HG03442 (cell line): ENCODE data around the gene ZAP70.
"Not testable (repeated sequence)": the region's sequence is repeated elsewhere in the genome, so short reads cannot be mapped to it uniquely, and the experiment has no call there.

ENCODE experiments used
- ATAC-seq: cut with Tn5 transposase; IDR thresholded peaks from one replicate; pipeline ENCODE4 v1.9.1; 2021; ENCODE audit warnings: mild to moderate bottlenecking, moderate library complexity; ENCODE audit not compliant: unreplicated experiment

ZAP70 gene

DNA sequence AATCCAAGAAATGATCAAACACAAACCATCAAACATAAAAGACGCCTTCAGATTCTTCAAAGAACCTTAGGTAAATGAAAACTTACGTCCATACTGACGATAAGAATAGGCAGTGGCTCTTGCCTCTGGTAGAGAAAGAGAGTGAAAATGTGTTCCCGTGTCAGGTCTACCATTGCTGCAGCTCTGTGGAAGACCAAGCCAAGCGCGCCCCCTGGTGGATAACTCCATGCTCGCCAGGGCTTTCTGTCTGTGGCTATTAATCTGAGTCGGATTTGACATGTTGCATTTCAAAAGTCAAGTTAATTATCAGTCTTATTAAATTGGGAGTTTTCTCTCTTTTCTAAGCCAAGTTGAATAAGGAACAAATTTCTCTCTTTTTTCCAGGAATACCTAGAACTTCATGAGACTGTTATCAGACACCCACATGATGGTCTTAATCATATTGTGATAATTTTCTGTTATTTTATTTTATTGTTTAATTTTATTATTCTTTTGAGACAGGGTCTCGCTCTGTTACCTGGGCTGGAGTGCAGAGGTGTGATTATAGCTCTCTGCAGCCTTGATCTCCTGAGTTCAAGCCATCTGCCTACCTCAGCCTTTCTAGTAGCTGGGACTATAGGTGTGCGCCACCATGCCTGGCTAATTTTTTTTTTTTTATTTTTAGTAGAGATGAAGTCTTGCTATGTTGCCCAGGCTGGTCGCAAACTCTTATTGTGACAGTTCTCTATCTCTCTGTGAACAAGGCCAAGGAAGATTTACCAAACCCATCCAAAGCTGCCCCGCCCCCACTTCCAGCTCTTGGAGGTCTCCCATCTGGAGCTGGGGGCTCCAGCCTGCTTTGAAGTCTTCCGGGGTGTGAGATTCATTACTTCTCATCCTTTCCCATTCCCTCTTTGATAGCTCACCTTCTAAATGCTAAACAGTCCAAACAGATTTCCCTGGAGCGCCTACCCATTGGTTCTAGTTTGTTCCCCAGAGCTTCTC, 15.8 kb upstream of the ZAP70 start:
- peak; percentile 55 for ATAC-seq

- no peak for ATAC-seq
These were observed 14.8 kb upstream of the ZAP70 start for GRCh38 chr2:97698530-97698929.

DNA sequence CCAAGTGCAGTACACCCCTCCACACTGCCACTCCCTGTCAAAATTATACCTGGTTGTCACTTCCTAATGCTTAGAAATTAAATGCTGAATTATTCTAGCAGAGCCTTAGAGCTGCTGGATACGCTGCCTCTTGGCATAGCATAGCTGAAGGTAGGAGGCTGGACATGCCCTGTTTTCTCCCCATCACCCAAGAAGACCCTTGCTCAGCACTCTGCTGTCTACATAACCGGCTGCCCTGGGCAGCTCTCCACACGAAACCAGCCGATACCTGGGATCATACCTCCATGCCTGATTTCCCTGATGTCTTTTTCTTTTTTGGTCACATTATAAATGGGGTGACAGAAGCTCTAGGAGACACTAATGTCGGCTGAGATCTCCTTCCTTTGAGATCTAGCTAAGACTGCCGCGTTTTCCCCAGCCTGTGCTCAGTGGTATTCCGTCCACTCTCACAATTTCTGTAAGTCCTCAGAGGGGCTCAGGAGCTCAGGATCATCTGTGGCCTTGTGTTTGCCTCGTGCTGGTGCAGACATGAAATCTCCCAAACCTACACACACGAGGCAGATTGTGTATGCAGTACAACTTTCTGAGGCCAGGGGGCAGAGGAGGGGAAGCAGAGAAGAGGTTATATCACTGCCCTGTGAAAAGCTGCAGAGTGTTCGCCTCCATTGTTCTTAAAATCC, 13.5 kb upstream of the ZAP70 start:
- peak; percentile 52 for ATAC-seq

DNA sequence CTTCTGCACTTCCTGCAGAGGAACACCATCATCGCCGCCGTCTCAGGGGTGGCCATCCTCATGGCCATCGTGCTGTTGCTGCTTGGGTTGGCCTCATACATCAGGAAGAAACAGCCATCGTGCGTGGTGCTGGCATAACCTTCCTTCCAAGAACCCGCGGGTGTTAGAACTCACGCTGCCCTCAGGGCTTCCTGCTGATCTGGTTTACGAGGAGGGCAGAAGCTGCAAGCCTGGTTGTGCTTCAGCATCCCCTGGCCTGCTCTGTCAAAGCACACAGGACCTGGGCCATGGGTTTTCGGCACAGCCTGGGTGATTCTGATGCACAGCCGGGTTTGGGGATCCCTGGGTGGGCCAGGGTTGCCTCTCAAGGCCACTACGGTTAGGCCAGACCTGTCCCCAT, 12.2 kb upstream of the ZAP70 start:
- no peak for ATAC-seq

DNA sequence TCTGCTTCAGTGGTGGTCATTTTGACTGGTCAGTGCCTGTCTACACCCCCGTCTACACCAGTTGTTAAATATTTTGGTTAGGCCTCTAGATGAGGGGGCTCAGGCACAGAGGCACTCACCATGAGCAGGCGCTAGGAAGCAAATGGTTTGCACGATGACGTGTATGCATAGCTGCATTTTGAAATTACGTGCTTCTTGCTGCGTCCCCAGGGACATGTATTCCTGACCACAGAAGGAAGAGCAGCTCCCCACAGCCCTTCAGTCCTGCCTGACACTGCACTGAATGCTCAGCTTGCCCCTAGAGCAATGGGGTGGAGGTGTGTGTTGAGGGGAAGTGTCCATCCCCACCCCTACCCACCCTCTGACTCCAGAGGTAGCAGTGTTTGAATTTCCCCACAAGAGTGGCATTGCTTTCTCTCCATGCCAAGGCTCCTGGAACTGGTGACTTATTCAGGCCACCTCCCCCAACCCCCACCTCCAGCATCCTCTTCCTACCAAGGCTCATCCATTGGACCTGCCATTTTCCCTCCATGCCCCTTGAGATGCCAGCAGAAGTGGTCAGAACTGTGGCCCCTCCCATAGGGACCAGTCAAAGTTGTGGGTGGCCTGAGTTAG, 11.4 kb upstream of the ZAP70 start:
- no peak for ATAC-seq

DNA sequence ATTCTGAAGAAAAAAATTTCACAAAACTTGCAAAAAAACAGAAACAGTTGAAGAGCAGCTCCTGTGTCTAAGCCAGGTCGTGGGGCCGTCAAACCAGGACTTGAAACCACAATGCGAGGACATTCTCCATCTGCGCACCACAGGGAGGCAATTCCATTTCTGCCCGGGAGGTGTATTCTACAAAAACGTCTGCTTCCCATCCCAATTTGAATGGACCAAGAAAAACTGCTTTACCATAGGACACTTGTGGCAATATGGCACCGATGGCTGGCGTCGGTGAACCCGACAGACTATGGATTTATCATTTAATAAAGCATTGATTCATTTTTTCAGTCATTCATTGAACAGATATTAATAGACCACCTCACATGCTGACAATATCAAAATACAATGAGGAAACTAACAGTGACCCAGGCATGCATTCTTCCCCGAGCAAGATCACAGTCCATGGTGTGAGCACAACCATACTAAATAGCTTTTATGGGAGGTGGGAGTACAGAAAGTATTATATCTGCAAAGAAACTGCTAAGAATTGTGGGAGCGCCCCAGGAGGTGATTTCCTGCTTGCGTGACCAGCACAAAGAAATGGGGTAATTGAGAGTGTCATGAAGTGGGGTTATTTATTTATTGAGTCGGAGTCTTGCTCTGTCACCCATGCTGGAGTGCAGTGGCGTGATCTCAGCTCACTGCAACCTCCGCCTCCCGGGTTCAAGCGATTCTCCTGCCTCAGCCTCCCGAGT, 10.5 kb upstream of the ZAP70 start:
- no peak for ATAC-seq

GRCh38 chr2:97703741-97704140, 9.6 kb upstream of the ZAP70 start:
- no peak for ATAC-seq

DNA sequence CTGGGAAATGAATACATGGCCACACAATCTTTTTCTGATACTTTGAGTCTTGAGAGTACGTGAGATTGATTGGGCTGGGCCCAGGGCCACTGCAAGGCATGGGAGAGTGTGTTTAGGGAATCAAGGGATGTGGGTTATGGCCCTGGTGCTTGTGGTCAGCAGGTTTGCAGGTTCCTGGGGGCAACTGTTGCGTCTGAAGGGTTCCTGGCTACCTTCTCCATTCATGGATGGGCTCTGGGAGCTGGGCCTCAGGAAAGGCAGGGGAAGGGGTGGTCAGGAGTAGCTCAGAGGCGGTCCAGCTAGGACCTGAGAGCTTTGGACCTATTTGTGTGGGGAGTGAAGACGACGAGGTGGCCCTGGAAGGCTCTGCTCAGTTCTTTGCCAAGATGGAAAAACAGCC, 8.4 kb upstream of the ZAP70 start:
- ATAC-seq: no peak

- ATAC-seq: no peak
These were observed 7.3 kb upstream of the ZAP70 start for GRCh38 chr2:97706112-97706511.

- ATAC-seq: no peak
These were observed 6.5 kb upstream of the ZAP70 start for GRCh38 chr2:97706708-97707345.

- no peak for ATAC-seq
These were observed 5.9 kb upstream of the ZAP70 start for GRCh38 chr2:97707362-97708047.

- ATAC-seq: no peak
These were observed 5.4 kb upstream of the ZAP70 start for GRCh38 chr2:97708048-97708380.

- no peak for ATAC-seq
These were observed 4.8 kb upstream of the ZAP70 start for GRCh38 chr2:97708608-97709007.

GRCh38 chr2:97711394-97711711, 2.0 kb upstream of the ZAP70 start:
- no peak for ATAC-seq

DNA sequence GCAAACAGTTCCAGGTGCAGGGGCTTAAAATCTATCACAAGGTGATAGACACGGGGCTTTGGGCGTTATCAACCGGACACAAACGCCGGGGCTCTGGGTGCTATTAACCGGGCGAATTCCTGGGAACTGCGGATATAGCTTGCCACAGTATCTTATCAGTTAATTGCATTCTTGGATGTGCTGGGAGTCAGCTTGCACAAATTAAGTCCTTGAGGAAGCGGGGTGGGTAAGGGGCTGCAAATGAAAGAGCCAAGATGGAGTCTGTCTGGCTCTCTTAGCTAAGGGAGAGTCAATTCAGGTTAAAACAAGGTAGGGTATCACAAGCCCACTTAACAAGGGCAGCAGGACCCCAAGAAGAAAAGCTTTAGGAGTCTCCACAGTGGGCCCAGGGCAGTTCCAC, 1.2 kb upstream of the ZAP70 start:
- not testable (repeated sequence) for ATAC-seq

GRCh38 chr2:97712693-97713295, 582 bp upstream of the ZAP70 start:
- ATAC-seq: no peak

GRCh38 chr2:97714084-97714949, 941 bp downstream of the ZAP70 start:
- ATAC-seq: no peak

- ATAC-seq: no peak
These were observed 1.7 kb downstream of the ZAP70 start for GRCh38 chr2:97714950-97715652.
